Neuronal stem cell (in vitro differentiated cells): ENCODE results near the gene MOCS3.

Source experiments
- DNase-seq: peaks from one replicate; pipeline ENCODE4 v3.0.0-alpha.2; 2013; ENCODE audit warnings: low spot score
- H2AFZ ChIP-seq: one replicate; pipeline ENCODE4 v1.6.1; 2013; ENCODE audit warnings: mild to moderate bottlenecking, low read length, inconsistent platforms
- H2AK5ac ChIP-seq: 2 replicates; pipeline ENCODE4 v1.6.1; 2013; ENCODE audit warnings: low read depth, mild to moderate bottlenecking, inconsistent platforms, low read length, moderate library complexity, mixed read lengths
- H2BK120ac ChIP-seq: 2 replicates; pipeline ENCODE4 v1.6.1; 2013; ENCODE audit warnings: low read depth, mild to moderate bottlenecking, inconsistent platforms, low read length, moderate library complexity, mixed read lengths
- H2BK12ac ChIP-seq: one replicate; pipeline ENCODE4 v1.6.1; 2013; ENCODE audit warnings: low read length, inconsistent platforms
- H2BK15ac ChIP-seq: 2 replicates; pipeline ENCODE4 v1.6.1; 2013; ENCODE audit warnings: mild to moderate bottlenecking, low read length, inconsistent platforms, mixed read lengths
- H2BK5ac ChIP-seq: one replicate; pipeline ENCODE4 v1.6.1; 2013; ENCODE audit warnings: inconsistent platforms, mild to moderate bottlenecking, low read length, moderate library complexity
- H3K14ac ChIP-seq: one replicate; pipeline ENCODE4 v1.6.1; 2013; ENCODE audit warnings: low read length, inconsistent platforms
- H3K18ac ChIP-seq: 2 replicates; pipeline ENCODE4 v1.6.1; 2013; ENCODE audit warnings: low read length, inconsistent platforms
- H3K23ac ChIP-seq: 2 replicates; pipeline ENCODE4 v1.6.1; 2013; ENCODE audit warnings: low read depth, mild to moderate bottlenecking, mixed read lengths, low read length, inconsistent platforms; ENCODE audit not compliant: poor library complexity
- H3K27ac ChIP-seq: replicated peaks from 3 replicates; pipeline ENCODE4 v1.5.1; 2013; ENCODE audit warnings: low read length, inconsistent platforms
- H3K27me3 ChIP-seq, 3 experiments: 2 replicates each; pipeline ENCODE4 v1.6.1; 2013; ENCODE audit warnings: low read length in 3 of 3, mild to moderate bottlenecking in 2 of 3, inconsistent platforms in 1 of 3, low read depth in 1 of 3, mixed read lengths in 1 of 3, moderate library complexity in 1 of 3; ENCODE audit not compliant: control insufficient read depth in 3 of 3, insufficient read depth in 3 of 3
- H3K36me3 ChIP-seq, 2 donors: replicated peaks in 1 of 2; 2 replicates each; pipeline ENCODE4 v1.6.1; 2013; ENCODE audit warnings: low read length in 2 of 2; ENCODE audit not compliant: control insufficient read depth in 2 of 2, insufficient read depth in 2 of 2
- H3K4ac ChIP-seq: 2 replicates; pipeline ENCODE4 v1.6.1; 2013; ENCODE audit warnings: inconsistent platforms, mild to moderate bottlenecking, low read length, moderate library complexity
- H3K4me1 ChIP-seq, 2 donors: 1 replicate in 1 of 2; 2 replicates in 1 of 2; pipeline ENCODE4 v1.6.1; 2013; ENCODE audit warnings: low read length in 2 of 2, low read depth in 1 of 2; ENCODE audit not compliant: control insufficient read depth in 2 of 2, insufficient read depth in 1 of 2
- H3K4me2 ChIP-seq: one replicate; pipeline ENCODE4 v1.6.1; 2013; ENCODE audit warnings: mild to moderate bottlenecking, low read length, inconsistent platforms; ENCODE audit not compliant: insufficient read depth, poor library complexity, severe bottlenecking
- H3K4me3 ChIP-seq, 2 donors: 2 replicates each; pipeline ENCODE4 v1.5.1; 2013; ENCODE audit warnings: low read length in 2 of 2, mild to moderate bottlenecking in 2 of 2, inconsistent platforms in 1 of 2, moderate library complexity in 1 of 2
- H3K79me1 ChIP-seq: one replicate; pipeline ENCODE4 v1.6.1; 2013; ENCODE audit warnings: low read depth, mild to moderate bottlenecking, inconsistent platforms, low read length, moderate library complexity
- H3K9ac ChIP-seq: one replicate; pipeline ENCODE4 v1.6.1; 2013; ENCODE audit warnings: mild to moderate bottlenecking, low read depth, low read length, inconsistent platforms; ENCODE audit not compliant: poor library complexity
- H3K9me3 ChIP-seq, 2 donors: replicated peaks in 1 of 2; 2 replicates each; pipeline versions ENCODE3 to v1.6.1; 2013; ENCODE audit warnings: low read length in 2 of 2, mild to moderate bottlenecking in 2 of 2, inconsistent platforms in 1 of 2, low read depth in 1 of 2, mixed read lengths in 1 of 2, moderate library complexity in 1 of 2; ENCODE audit not compliant: control insufficient read depth in 2 of 2, insufficient read depth in 1 of 2
- H4K8ac ChIP-seq: one replicate; pipeline ENCODE4 v1.6.1; 2013; ENCODE audit warnings: low read depth, mild to moderate bottlenecking, inconsistent platforms, low read length, moderate library complexity
- H4K91ac ChIP-seq: one replicate; pipeline ENCODE4 v1.6.1; 2013; ENCODE audit warnings: low read length, low read depth, mild to moderate bottlenecking, inconsistent platforms; ENCODE audit not compliant: poor library complexity
- WGBS, 2 donors: extraction: QIAGEN DNeasy Blood & Tissue Kit; methylation state at CpG; one replicate each; pipeline ENCODE4 v1.1.7; 2013; ENCODE audit warnings: missing lambda C conversion rate in 2 of 2, mixed read lengths in 1 of 2; ENCODE audit not compliant: insufficient read length in 2 of 2, insufficient replicate concordance in 1 of 2; ENCODE audit errors: extremely low coverage in 2 of 2; 5-methylcytosine and 5-hydroxymethylcytosine counted together

The MOCS3 gene

DNA sequence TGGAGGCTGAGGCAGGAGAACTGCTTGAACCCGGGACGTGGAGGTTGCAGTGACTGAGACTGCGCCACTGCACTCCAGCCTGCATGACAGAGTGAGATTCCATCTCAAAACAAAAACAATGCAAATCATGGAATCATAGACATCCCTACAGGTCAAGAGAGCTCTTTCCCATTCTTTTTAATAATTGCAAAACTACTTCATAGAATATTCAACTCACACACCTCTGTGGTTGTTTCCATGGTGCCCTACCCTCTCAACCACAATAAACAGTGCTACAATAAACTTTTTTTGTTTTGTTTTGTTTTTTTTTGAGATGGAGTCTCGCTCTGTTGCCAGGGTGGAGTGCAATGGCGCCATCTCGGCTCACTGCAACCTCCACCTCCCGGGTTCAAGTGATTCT lies 15.5 kb upstream of the MOCS3 start:
- Histone ChIP-seq H3K4me2 (no peak overlapping the region), H4K8ac (no peak overlapping the region), H2AFZ (no peak overlapping the region), H3K79me1 (no peaks in the 10 kb centered on the region), H3K36me3 (peaks cover 21 to 89% of the 10 kb centered on the region in 2 donors), H2AK5ac (no peak overlapping the region), H3K9me3 (no peaks in the 10 kb centered on the region), H3K27me3 (no peaks in the 10 kb centered on the region), H3K4me1 (no peaks in the 10 kb centered on the region), H2BK15ac (no peak overlapping the region), H3K9ac (no peak overlapping the region), H2BK12ac (no peak overlapping the region), H3K27ac (no peak overlapping the region), H4K91ac (no peak overlapping the region), H3K18ac (no peak overlapping the region), H3K4ac (no peak overlapping the region), H2BK120ac (no peak overlapping the region), H3K14ac (no peak overlapping the region), H3K4me3 (no peak overlapping the region), H2BK5ac (no peak overlapping the region), H3K23ac (no peak overlapping the region)
- DNase-seq, result no peak
- whole genome bisulfite sequencing, 2 donors, result no CpG with 5 or more reads among the region's 7 CpGs

- Histone ChIP-seq H2AFZ (no peak overlapping the region), H2AK5ac (no peak overlapping the region), H3K4ac (no peak overlapping the region), H2BK5ac (no peak overlapping the region), H3K79me1 (peaks cover 2% of the 10 kb centered on the region), H3K23ac (no peak overlapping the region), H3K4me1 (no peaks in the 10 kb centered on the region), H2BK12ac (no peak overlapping the region), H3K27ac (no peak overlapping the region), H3K9ac (no peak overlapping the region), H3K27me3 (no peaks in the 10 kb centered on the region), H4K91ac (no peak overlapping the region), H3K14ac (no peak overlapping the region), H4K8ac (no peak overlapping the region), H3K36me3 (peaks cover 26 to 96% of the 10 kb centered on the region in 2 donors), H2BK120ac (no peak overlapping the region), H3K4me2 (no peak overlapping the region), H3K9me3 (no peaks in the 10 kb centered on the region), H3K18ac (no peak overlapping the region), H2BK15ac (no peak overlapping the region), H3K4me3 (no peak overlapping the region)
- no peak for DNase-seq
- no CpG with 5 or more reads among the region's 4 CpGs for WGBS, 2 donors
Measured at GRCh38 chr20:50948132-50948785, 10.4 kb upstream of the MOCS3 start.

DNA sequence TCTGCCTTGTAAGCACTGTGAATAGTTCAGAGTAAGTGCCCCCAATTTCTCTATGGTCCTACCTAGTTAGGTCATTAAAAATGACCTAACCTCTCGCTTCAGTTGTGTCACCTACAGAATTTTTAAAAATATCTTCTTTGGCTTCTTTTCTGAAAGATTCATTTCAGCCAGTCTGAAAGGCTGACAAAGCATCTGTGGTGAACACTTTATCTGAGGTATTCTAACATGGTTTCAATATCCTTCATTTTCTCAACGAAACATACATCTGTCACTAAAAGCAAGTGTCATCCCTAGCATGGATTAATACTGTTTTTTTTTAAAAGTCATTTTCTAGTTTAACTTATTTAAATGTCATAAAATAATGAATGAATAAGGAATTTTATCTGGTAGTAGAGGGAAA lies 5.4 kb upstream of the MOCS3 start:
- H3K36me3 ChIP-seq, result peaks cover 11 to 77% of the 10 kb centered on the region in 2 donors
- no peaks in the 10 kb centered on the region for H3K9me3 ChIP-seq
- H2BK12ac ChIP-seq, result no peak overlapping the region
- H3K18ac ChIP-seq, result no peak overlapping the region
- H2BK120ac ChIP-seq, result no peak overlapping the region
- H2AFZ ChIP-seq, result no peak overlapping the region
- no peak for DNase-seq
- no peak overlapping the region for H3K4me3 ChIP-seq
- no peak overlapping the region for H3K4me2 ChIP-seq
- WGBS, 2 donors, result no CpG with 5 or more reads among the region's 2 CpGs
- no peak overlapping the region for H3K14ac ChIP-seq
- H4K91ac ChIP-seq, result no peak overlapping the region
- H4K8ac ChIP-seq, result no peak overlapping the region
- H2BK5ac ChIP-seq, result no peak overlapping the region
- H3K27me3 ChIP-seq, result no peaks in the 10 kb centered on the region
- no peak overlapping the region for H3K9ac ChIP-seq
- H3K23ac ChIP-seq, result no peak overlapping the region
- H3K4me1 ChIP-seq, result peaks cover 6 to 9% of the 10 kb centered on the region in 2 donors
- H2AK5ac ChIP-seq, result no peak overlapping the region
- no peak overlapping the region for H2BK15ac ChIP-seq
- no peak overlapping the region for H3K4ac ChIP-seq
- H3K79me1 ChIP-seq, result peaks cover 4% of the 10 kb centered on the region
- H3K27ac ChIP-seq, result no peak overlapping the region

GRCh38 chr20:50953821-50954220 lies 4.8 kb upstream of the MOCS3 start:
- Histone ChIP-seq H3K18ac (no peak overlapping the region), H3K4me1 (peaks cover 6 to 9% of the 10 kb centered on the region in 2 donors), H2BK15ac (no peak overlapping the region), H3K23ac (no peak overlapping the region), H3K4me2 (no peak overlapping the region), H3K79me1 (peaks cover 6% of the 10 kb centered on the region), H2BK120ac (no peak overlapping the region), H2BK5ac (no peak overlapping the region), H3K27me3 (no peaks in the 10 kb centered on the region), H3K27ac (no peak overlapping the region), H3K4me3 (no peak overlapping the region), H3K9me3 (no peaks in the 10 kb centered on the region), H2BK12ac (no peak overlapping the region), H4K8ac (no peak overlapping the region), H3K36me3 (peaks cover 11 to 71% of the 10 kb centered on the region in 2 donors), H2AFZ (no peak overlapping the region), H2AK5ac (no peak overlapping the region), H3K9ac (no peak overlapping the region), H3K4ac (no peak overlapping the region), H3K14ac (no peak overlapping the region), H4K91ac (no peak overlapping the region)
- no peak for DNase-seq
